Measurements from ENCODE around the gene PDAP1. TPM values are rescaled to one million over a fixed set of nuclear protein-coding genes. Genes with fewer than 3 reads are reported as not detected.

The PDAP1 gene
- total and polyA plus RNA-seq, 2 of the 8 experiments (the other 6 are each of a cell fraction or from before 2014, with no cell fraction given), result 26.6 to 169 TPM

DNA sequence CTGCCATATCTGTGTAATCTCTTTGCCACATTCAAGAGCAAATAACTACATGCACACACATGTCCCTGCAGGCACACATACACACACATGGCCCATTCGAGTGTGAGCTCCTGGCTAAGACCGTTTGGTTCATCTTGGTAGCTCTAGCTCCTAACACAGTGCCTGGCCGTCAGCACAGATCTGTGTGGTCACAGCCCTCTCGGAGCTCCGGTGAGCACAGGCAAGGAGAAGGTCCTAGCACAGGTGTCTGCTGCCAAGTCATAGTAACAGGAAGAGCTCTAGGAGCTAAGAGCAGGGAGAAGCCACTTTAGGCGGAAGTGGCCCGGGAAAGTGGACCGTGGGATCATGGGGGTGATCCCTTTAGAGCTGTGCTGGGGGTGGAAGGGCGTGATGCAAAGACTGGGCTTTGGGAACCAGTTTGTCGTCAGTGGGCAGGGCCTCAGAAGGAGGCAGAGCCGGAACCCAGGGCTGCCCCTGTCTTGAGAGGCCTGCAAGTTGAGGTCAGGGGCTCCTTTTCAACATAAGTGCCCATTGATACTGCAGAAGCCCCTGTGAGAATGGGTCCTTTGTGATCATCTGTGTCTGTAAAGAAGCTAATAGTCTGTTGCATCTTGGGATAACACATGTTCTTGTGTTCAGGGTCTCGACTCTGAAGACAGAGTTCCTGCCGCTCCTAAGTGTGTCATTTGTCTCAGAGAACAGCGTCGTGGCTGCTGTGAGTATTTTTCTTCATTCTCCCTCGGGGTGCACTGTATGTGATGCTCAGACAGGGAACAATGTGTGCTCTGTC, 50.5 kb downstream of the PDAP1 start (continued):
- no peak for TF ChIP-seq NRF1 (IDR thresholded peaks at IDR 0.05; ENCODE audit: low read depth, low read length)
- TF ChIP-seq YY1 (IDR thresholded peaks at IDR 0.05; ENCODE audit: low read depth, low read length), result no peak
- no peak for TF ChIP-seq TBP (IDR thresholded peaks at IDR 0.05; ENCODE audit: low read depth, low read length)
- TF ChIP-seq RXRA (IDR thresholded peaks at IDR 0.05; ENCODE audit: insufficient read depth, low read depth, low read length), result no peak
- TF ChIP-seq TAF7 (optimal IDR thresholded peaks at IDR 0.05; ENCODE audit: borderline replicate concordance, low read depth, low read length), result no peak
- TF ChIP-seq SP2 (IDR thresholded peaks at IDR 0.05; ENCODE audit: low read length), result no peak
- no peak for TF ChIP-seq RAD21 (IDR thresholded peaks at IDR 0.05 in 1 of 2, conservative IDR thresholded peaks at IDR 0.05 in 1 of 2; ENCODE audit: low read depth in 2 of 2, low read length in 2 of 2)
- TF ChIP-seq RNF2 (IDR thresholded peaks at IDR 0.05; ENCODE audit: borderline replicate concordance, low read depth, low read length, missing control alignments, poor library complexity, severe bottlenecking), result no peak
